Cortex of kidney (tissue), 1 donor: ENCODE measurements around the gene GABRB3.

Experiments used
- DNase-seq: peaks from one replicate; lab custom pipeline; 2025; lab: John Stamatoyannopoulos, UW

Gene GABRB3

DNA sequence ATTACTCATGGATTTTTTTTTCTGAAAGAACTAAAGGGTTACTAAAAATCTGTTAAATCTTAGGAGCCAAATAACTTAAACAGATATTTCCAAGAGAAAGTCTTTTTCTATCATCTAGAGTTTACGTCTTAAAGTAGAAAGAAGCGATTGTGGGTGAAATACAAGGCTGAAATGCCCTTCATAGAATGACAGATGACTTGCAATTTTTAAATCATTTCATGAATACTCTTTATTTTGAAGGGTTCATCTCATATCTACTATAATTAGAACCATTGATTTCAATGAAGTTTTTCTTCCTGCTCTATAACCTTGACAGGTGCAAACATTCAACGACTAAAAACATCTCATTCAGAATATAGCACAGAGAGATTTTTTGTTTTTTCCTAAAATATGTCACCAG, 217.0 kb downstream of the GABRB3 start:
- no peak for DNase-seq

DNA sequence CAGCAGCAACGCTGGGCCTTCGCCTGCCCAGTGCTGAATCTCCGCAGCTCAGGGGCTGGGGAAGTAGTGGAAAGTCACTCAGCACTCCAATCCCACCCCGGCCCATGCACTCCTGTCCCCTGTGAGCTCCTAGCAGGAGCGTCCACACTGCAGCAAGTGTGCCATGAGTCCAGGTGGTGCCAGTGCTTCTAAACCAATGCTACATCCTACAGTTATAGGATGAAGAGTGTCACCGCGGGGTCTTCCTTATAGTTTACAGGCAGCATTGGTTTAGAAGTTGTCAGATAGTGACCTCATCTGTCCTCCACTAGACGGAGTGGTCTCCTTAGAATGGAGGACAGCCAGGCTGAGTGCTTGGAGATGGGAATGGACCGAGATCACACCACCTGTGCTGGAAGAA, 221.4 kb downstream of the GABRB3 start:
- no peak for DNase-seq

DNA sequence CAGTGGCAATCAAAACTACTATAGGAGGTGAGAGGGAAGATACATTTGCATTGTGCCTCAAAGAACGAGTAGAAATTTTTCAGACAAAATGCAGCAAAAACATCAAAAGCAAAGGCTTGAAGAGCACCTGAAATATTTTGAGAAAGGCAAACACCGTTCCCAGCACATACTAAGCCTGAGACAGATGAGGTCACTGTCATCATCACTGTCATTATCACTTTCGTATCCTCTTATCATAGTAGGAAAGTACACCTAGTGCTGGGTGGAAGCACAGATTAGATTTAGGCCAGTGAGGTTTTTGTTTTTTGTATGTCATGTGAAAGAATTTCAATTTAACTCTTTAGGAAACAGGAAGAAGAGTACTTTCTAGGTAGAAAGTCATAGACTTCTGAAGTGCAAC, 222.0 kb downstream of the GABRB3 start:
- no peak for DNase-seq

DNA sequence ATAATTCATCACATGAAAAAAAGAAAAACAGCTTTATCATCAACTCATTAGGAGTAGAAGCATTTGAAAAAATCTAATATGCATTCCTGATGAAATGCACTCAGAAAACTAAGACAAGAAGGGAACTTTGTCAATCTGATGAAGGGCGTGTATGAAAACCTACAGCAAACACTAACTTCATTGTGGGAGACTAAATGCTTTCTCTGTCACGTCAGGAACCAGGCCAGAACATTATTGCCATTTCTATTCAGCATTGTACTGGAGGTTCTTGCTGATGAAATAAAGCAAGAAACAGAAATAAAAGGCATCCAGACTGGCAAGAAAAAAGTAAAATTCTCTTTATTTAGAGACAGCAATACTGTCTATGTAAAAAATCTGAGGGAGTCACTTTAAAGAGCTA, 235.2 kb downstream of the GABRB3 start:
- DNase-seq = no peak

DNA sequence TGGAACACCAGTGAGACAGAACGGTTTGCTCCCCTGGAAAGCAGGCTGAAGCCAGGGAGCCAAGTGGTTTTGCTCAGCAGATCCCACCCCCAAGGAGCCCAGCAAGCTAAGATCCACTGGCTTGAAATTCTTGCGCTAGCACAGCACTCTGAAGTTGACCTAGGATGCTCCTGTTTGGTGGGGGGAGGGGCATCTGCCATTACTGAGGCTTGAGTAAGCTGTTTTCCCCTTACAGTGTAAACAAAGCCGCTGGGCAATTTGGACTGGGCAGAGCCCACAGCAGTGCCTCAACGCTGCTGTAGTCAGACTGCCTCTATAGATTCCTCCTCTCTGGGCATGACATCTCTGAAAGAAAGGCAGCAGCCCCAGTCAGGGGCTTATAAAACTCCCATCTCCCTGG, 241.4 kb downstream of the GABRB3 start:
- no peak for DNase-seq

DNA sequence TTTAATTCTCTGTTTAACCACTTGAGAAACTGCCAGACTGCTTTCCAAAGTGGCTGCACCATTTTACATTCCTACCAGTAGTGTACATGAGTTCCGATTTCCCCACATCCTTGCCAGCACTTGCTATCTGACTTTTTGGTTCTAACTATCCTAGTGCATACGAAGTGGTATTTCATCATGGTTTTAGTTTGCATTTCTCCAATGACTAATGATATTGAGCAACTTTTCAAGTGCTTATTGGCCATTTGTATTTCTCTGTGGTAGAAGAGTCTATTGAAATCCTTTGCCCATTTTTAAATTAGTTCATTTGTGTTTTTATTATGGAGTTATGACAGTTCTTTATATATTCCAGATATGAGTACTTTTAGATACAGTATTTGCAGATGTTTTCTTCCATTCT, 247.8 kb downstream of the GABRB3 start:
- DNase-seq = no peak

DNA sequence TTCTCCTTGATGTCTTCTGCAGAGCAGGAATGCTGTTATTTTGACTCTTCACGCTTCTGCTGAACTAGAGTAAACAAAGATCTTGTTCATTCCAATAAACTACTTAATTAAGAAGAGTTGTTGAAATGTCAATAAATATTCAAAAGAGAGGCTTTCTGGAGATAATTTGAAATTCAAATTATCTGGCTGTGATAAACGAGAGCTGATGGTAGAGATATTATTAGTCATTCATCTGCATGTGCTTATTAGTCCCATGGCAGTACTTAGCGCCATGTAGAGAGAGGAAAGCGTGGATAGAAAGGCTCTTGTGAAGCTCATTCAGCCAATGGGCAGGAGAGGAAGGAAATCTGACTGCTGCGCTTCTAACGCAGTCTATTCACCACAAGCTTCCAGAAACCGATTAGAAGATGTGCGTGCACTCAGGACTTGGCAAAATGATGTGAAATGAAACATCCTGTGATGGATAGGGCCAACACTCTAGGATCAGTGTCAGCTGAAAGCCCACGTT, 251.1 kb downstream of the GABRB3 start:
- DNase-seq = no peak

DNA sequence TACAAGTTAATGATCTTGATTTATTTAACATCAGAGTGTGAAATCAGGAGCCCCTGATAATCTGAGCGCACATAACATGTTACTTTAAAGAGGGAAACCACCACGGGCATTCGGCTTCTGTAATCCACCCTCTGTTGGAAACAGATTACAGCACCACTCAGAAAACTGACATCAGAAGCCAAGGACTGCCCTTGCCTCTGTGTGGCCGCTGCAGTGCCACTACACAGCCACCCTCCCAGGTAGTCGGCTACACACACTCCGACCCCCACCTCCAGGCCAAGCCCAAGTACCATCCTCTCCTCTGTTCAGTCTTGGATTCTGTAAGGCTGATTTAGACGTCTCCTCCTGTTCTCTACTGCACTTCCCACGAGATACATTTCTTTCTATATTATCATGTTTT, 251.7 kb downstream of the GABRB3 start:
- DNase-seq = no peak

DNA sequence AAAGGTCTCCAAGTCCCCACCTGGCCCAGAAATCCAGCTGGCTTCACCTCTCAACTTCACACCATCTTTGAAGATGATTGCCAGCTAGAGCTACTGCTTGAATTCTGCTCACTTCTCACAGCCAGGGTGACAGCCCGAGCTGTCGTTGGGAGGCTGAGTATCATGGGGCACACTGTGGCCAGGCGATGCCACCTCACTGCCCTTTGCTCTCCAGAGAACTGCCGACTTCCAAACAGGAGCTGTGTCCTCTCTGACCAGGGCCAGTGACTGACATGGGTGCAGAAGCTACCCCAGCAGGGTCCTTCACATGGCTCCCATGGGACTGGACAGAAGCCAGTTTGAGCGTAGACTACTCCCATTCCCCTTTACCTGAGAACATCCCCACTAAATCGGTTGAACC, 254.0 kb downstream of the GABRB3 start:
- no peak for DNase-seq

DNA sequence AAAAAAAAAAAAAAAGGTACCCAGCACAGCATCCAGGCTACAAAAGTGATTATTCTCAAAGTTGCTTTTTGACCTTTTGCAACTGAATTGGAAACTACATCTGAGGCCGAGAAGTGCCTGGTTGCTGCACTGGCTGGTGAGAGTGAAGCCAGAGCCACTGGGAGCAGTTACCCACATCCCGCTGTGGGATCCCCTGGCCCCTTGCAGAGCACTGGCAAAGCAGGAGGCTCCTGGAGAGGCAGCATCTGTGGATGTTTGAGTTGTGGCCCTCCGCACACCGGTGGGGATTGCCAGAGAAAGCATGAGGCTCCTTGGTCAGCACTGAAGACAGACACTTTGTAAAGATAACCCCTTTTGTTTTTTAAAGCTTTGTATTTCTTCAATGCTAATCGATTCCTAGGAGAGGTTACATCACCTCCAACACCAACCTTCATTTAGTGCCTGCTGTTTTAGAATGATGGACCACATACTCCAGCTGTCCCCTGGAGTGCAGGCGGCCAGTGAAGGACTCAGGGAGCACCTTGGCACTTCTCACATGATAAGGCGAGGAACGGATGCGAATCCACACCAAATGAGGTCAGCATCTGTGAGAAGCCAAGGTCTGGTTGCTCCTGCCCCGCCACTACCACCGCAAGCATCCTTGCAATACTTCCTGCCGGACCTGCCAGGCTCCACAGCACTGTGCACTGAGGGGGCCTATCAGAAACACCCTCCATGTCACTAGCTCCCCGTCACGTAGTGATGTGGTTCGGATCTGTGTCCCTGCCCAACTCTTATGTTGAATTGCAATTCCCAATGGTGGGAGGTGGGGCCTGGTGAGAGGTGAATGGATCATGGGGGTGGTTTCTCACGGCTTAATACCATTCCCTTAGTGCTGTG, 256.5 kb downstream of the GABRB3 start:
- no peak for DNase-seq

DNA sequence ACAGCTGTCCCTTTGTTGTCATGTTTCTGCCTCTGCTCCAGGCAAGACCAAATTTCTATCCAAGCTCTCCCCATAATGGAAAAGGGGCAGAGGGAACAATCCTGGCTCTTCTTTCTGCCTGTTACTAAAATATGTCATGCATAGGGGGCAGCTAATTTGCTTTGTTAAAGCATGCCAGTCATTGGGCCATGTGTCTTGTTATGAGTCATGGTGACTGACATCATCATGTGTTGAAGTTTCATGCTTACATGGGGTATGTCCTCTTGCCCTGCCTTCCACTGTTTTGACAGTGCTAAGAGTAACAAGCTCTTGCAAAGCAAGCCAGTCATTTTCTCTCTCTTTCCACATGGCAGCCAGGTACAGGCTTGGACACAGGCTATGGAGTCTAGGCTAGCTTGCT, 268.9 kb downstream of the GABRB3 start:
- DNase-seq = no peak
